ENCODE measurements around the gene FREY1. TPM values are rescaled to one million over a fixed set of nuclear protein-coding genes. Genes with fewer than 3 reads are reported as not detected.

Gene FREY1
- total and polyA plus RNA-seq, 2 donors (not counting 1 experiment from before 2014, with no cell fraction given), result 0.82 to 6.6 TPM

DNA sequence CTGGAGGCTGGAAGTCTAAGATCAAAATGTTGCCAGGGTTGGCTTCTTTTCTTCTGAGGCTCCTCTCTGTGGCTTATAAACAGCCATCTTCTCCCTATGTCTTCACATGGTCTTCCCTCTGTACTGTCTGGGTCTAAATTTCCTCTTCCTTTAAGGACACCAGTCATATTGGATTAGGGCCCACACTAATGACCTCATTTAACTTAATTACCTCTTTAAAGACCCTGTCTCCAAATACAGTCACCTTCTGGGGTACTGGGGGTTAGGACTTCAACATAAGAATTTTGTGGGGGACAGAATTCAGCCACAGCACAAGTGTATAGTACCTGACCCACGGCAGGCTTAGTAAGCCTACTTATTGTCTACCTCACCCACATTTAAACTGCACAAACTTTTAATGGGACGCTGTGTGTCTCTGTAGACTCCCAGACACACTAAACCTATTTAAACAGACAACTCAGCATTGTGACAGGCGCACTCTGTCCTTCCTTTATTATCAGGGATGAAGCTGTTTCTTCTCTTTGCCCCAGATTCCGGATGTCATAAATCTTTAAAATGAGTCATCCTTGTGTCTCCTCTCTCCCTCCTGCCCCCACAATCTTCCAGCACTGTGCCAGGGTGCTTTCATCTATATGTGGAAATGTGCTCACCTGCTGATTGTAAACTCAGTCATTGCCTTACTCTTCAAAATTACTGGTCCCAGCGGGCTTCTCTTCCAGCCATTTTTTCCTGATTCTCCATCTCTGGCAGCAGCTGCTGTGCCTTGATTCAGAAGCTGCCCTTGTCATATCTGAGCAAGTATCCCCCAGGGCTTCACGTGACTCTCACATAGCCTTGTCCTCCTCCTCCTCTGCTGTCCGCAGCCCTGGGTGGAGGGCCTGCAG, 27.0 kb downstream of the FREY1 start:
- H3K9me3 Mint-ChIP-seq (ENCODE audit: insufficient read depth), result no peaks in the 10 kb centered on the region
- intact Hi-C loops (cut with micrococcal nuclease), result no loop called here
- ChIA-PET POLR2A (no interaction called here), CTCF (interaction anchor here (0.6 to 1.2 kb wide), 2 partner anchors 8 to 85 kb away, joined by 3 read pairs; no protein-coding TSS in a partner anchor)
- H4K20me1 ChIP-seq (ENCODE audit: control insufficient read depth, insufficient read depth, low read length, poor library complexity, severe bottlenecking), result peaks cover 11% of the 10 kb centered on the region
- no peak overlapping the region for H2AFZ ChIP-seq (ENCODE audit: insufficient read depth, low read depth, low read length, poor library complexity, severe bottlenecking)
- H3K27ac Mint-ChIP-seq, result no peak overlapping the region
- H3K36me3 ChIP-seq (replicated peaks in 1 of 2; ENCODE audit: control extremely low read depth in 1 of 2, control insufficient read depth in 1 of 2, extremely low read depth in 1 of 2, insufficient read depth in 2 of 2, low read length in 1 of 2), result peaks cover 0 to 44% of the 10 kb centered on the region in 2 experiments
- no peaks in the 10 kb centered on the region for H3K79me2 ChIP-seq (ENCODE audit: control insufficient read depth, insufficient read depth, low read length)
- WGBS (ENCODE audit: insufficient coverage), result 94% methylated on average over 4 of the region's 7 CpGs
- no peak overlapping the region for H3K4me3 ChIP-seq (ENCODE audit: control extremely low read depth in 1 of 5, extremely low read depth in 1 of 5, insufficient read depth in 1 of 5, low read depth in 2 of 5, low read length in 4 of 5)
- H3K4me1 Mint-ChIP-seq, result peaks cover 8% of the 10 kb centered on the region
- H3K27me3 Mint-ChIP-seq, result no peaks in the 10 kb centered on the region
- no peak overlapping the region for H3K9ac ChIP-seq (ENCODE audit: low read length)
- DNase-seq, result no peak
- no peak overlapping the region for H3K27ac ChIP-seq (ENCODE audit: low read length in 2 of 2)
- H3K4me1 ChIP-seq (ENCODE audit: control insufficient read depth in 2 of 2, insufficient read depth in 2 of 2, low read length in 2 of 2), result peaks cover 3 to 4% of the 10 kb centered on the region in 2 donors
- no peak for ATAC-seq (ENCODE audit: low read depth)
- H3K27me3 ChIP-seq (replicated peaks in 1 of 4; ENCODE audit: control extremely low read depth in 1 of 4, control insufficient read depth in 3 of 4, insufficient read depth in 4 of 4, low read length in 3 of 4), result peaks cover 0 to 4% (median 0%) of the 10 kb centered on the region in 4 experiments
- H3K9me3 ChIP-seq (ENCODE audit: control extremely low read depth in 1 of 3, control insufficient read depth in 2 of 3, insufficient read depth in 1 of 3, low read length in 2 of 3), result no peaks in the 10 kb centered on the region
- H3K4me3 Mint-ChIP-seq, result no peak overlapping the region
- H3K4me2 ChIP-seq (replicated peaks; ENCODE audit: low read depth, low read length, poor library complexity, severe bottlenecking), result no peak overlapping the region
- TF ChIP-seq CTCF (IDR thresholded peaks at IDR 0.05) (no peak), EZH2 (IDR thresholded peaks at IDR 0.05; ENCODE audit: borderline replicate concordance, insufficient read depth, low read depth, low read length, poor library complexity, severe bottlenecking) (no peak)

DNA sequence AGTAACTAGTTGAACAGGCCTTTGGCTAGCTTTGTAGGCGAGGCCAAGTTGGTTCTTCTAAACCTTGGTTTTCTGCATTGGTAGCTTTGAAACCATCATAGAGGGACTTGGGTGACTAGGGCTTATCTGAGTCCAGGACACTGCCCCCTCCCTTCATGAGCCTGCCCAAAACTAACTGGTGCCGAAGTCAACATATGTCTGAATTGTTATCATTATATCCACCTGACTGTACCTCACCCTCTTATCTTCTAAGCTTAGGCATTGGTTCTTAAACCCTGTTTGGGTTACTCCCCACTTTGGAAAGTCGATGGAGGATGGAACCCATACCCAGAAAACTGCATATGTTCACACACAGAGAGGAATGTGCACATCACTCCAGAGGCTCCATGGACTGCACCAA, 29.2 kb downstream of the FREY1 start:
- no peaks in the 10 kb centered on the region for H3K79me2 ChIP-seq (ENCODE audit: control insufficient read depth, insufficient read depth, low read length)
- TF ChIP-seq EZH2 (IDR thresholded peaks at IDR 0.05; ENCODE audit: borderline replicate concordance, insufficient read depth, low read depth, low read length, poor library complexity, severe bottlenecking), result no peak
- no peak for TF ChIP-seq CTCF (IDR thresholded peaks at IDR 0.05)
- Mint-ChIP-seq H3K27me3 (no peaks in the 10 kb centered on the region), H3K4me1 (no peaks in the 10 kb centered on the region), H3K4me3 (no peak overlapping the region), H3K9me3 (ENCODE audit: insufficient read depth) (no peaks in the 10 kb centered on the region), H3K27ac (no peak overlapping the region)
- H3K9ac ChIP-seq (ENCODE audit: low read length), result no peak overlapping the region
- H3K4me2 ChIP-seq (replicated peaks; ENCODE audit: low read depth, low read length, poor library complexity, severe bottlenecking), result no peak overlapping the region
- H3K27ac ChIP-seq (ENCODE audit: low read length in 2 of 2), result no peak overlapping the region
- H3K27me3 ChIP-seq (replicated peaks in 1 of 4; ENCODE audit: control extremely low read depth in 1 of 4, control insufficient read depth in 3 of 4, insufficient read depth in 4 of 4, low read length in 3 of 4), result no peaks in the 10 kb centered on the region
- 100% methylated on average over 3 of the region's 3 CpGs for WGBS (ENCODE audit: insufficient coverage)
- H3K4me3 ChIP-seq (ENCODE audit: control extremely low read depth in 1 of 5, extremely low read depth in 1 of 5, insufficient read depth in 1 of 5, low read depth in 2 of 5, low read length in 4 of 5), result no peak overlapping the region
- ChIA-PET CTCF (interaction anchor here (1.0 kb wide), 1 partner anchor 131 kb away, joined by 3 read pairs; no protein-coding TSS in a partner anchor), POLR2A (no interaction called here)
- no peaks in the 10 kb centered on the region for H3K4me1 ChIP-seq (ENCODE audit: control insufficient read depth in 2 of 2, insufficient read depth in 2 of 2, low read length in 2 of 2)
- intact Hi-C loops (cut with micrococcal nuclease), result no loop called here
- H3K9me3 ChIP-seq (ENCODE audit: control extremely low read depth in 1 of 3, control insufficient read depth in 2 of 3, insufficient read depth in 1 of 3, low read length in 2 of 3), result no peaks in the 10 kb centered on the region
- DNase-seq (no peak), ATAC-seq (ENCODE audit: low read depth) (no peak)
- peaks cover 0 to 57% of the 10 kb centered on the region in 2 experiments for H3K36me3 ChIP-seq (replicated peaks in 1 of 2; ENCODE audit: control extremely low read depth in 1 of 2, control insufficient read depth in 1 of 2, extremely low read depth in 1 of 2, insufficient read depth in 2 of 2, low read length in 1 of 2)
- H4K20me1 ChIP-seq (ENCODE audit: control insufficient read depth, insufficient read depth, low read length, poor library complexity, severe bottlenecking), result no peaks in the 10 kb centered on the region
- no peak overlapping the region for H2AFZ ChIP-seq (ENCODE audit: insufficient read depth, low read depth, low read length, poor library complexity, severe bottlenecking)

All from B cell (primary cell).